ENCODE measurements around the gene BPIFB3.
"Not testable (repeated sequence)": the region's sequence is repeated elsewhere in the genome, so short reads cannot be mapped to it uniquely, and the experiment has no call there.

Gene BPIFB3

GRCh38 chr20:33113387-33113908 lies 59.7 kb downstream of the BPIFB3 start:
- DNase-seq, result no peak

GRCh38 chr20:33115501-33115900 lies 61.8 kb downstream of the BPIFB3 start:
- not testable (repeated sequence) for DNase-seq

- DNase-seq, result no peak
Observed at GRCh38 chr20:33119725-33120720, 66.3 kb downstream of the BPIFB3 start.

GRCh38 chr20:33120934-33121333 lies 67.2 kb downstream of the BPIFB3 start:
- DNase-seq, result no peak

- not testable (repeated sequence) for DNase-seq
Observed at GRCh38 chr20:33122297-33122696, 68.6 kb downstream of the BPIFB3 start.
